Measurements from ENCODE around the gene EPN2.
"Not testable (repeated sequence)": the region's sequence is repeated elsewhere in the genome, so short reads cannot be mapped to it uniquely, and the experiment has no call there.

EPN2 gene

DNA sequence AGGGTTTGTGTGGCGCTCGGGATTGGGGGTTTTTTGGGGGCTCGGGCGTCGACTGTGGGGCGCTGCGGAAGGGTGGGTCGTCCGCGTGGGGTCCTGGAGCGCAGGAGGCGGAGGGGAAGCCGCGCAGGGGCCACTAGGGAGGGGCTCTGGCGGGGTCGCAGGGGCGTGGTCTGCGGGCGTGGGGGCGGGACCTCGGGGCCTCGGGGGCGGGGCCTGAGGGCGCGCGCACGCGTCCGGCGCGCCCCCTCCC lies at the start of gene EPN2:
Gene EPN2 (plus strand): TSS at position 228 of the 250 bp plus-strand sequence. CDS start 45,754 bp downstream, outside the sequence.
- CTCF ChIA-PET, POLR2A ChIA-PET: not testable (repeated sequence)
- DNase-seq (ENCODE audit: extremely low spot score), result peak; percentile 78

DNA sequence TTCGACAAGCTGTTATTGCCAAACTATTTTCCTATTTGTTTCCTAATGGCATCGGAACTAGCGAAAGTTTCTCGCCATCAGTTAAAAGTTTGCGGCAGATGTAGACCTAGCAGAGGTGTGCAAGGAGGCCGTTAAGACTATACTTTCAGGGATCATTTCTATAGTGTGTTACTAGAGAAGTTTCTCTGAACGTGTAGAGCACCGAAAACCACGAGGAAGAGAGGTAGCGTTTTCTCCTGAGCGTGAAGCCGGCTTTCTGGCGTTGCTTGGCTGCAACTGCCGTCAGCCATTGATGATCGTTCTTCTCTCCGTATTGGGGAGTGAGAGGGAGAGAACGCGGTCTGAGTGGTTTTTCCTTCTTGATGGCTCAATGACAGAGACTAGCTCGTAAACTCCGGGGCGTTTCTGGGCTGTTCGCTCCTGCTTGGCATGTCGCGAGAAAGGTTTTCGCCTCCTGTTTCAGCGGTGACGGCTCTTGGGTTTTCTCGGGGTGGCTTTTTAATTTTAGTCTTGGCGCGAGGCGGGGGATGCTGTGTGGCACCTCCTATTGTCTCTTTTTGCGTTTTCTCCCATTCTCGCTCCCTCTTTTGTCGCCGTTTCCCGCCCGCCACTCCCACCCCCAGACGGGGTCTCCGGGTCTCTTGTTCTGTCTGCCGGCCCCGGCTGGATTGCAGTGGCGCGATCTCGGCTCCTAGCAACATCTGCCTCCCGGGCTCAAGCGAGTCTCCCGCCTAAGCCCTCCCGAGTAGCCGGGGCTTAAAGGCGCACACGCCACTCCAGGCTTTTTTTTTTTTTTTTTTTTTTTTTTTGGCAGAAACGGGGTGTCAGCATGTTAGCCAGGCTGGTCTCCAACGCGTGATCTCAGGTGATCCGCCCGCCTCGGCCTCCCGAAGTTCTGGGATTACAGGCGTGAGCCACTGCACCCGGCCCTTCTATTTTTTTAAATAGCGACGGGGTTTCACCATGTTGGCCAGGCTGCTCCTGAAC lies 49.0 kb upstream of the EPN2 start:
- POLR2A ChIA-PET; DNase-seq (ENCODE audit: extremely low spot score); CTCF ChIA-PET: not testable (repeated sequence)

DNA sequence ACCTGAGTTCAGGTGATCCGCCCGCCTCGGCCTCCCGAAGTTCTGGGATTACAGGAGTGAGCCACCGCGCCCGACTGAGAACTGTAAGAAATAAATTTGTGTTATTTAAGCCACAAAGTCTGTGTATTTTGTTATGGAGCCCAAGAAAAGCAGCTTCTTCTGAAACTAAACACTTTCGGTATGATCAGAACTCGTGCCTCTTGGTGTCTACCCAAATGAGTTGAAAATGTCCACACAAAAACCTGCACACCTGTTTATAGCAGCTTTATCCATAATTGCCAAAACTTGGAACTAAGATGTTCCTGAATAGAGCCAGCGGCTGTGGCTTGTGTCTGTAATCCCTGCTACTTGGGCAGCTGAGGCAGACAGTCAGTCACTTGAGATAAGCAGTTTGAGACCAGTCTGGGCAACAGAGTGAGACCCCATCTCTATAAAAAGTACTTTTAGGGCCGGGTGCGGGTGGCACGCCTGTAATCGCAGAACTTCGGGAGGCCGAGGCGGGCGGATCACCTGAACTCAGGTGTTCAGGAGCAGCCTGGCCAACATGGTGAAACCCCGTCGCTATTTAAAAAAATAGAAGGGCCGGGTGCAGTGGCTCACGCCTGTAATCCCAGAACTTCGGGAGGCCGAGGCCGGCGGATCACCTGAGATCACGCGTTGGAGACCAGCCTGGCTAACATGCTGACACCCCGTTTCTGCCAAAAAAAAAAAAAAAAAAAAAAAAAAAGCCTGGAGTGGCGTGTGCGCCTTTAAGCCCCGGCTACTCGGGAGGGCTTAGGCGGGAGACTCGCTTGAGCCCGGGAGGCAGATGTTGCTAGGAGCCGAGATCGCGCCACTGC lies 48.1 kb upstream of the EPN2 start:
- POLR2A ChIA-PET; CTCF ChIA-PET; DNase-seq (ENCODE audit: extremely low spot score): not testable (repeated sequence)

DNA sequence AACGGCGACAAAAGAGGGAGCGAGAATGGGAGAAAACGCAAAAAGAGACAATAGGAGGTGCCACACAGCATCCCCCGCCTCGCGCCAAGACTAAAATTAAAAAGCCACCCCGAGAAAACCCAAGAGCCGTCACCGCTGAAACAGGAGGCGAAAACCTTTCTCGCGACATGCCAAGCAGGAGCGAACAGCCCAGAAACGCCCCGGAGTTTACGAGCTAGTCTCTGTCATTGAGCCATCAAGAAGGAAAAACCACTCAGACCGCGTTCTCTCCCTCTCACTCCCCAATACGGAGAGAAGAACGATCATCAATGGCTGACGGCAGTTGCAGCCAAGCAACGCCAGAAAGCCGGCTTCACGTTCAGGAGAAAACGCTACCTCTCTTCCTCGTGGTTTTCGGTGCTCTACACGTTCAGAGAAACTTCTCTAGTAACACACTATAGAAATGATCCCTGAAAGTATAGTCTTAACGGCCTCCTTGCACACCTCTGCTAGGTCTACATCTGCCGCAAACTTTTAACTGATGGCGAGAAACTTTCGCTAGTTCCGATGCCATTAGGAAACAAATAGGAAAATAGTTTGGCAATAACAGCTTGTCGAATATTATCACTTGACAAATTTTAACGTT lies 47.3 kb upstream of the EPN2 start:
- DNase-seq (ENCODE audit: extremely low spot score); POLR2A ChIA-PET; CTCF ChIA-PET: not testable (repeated sequence)

DNA sequence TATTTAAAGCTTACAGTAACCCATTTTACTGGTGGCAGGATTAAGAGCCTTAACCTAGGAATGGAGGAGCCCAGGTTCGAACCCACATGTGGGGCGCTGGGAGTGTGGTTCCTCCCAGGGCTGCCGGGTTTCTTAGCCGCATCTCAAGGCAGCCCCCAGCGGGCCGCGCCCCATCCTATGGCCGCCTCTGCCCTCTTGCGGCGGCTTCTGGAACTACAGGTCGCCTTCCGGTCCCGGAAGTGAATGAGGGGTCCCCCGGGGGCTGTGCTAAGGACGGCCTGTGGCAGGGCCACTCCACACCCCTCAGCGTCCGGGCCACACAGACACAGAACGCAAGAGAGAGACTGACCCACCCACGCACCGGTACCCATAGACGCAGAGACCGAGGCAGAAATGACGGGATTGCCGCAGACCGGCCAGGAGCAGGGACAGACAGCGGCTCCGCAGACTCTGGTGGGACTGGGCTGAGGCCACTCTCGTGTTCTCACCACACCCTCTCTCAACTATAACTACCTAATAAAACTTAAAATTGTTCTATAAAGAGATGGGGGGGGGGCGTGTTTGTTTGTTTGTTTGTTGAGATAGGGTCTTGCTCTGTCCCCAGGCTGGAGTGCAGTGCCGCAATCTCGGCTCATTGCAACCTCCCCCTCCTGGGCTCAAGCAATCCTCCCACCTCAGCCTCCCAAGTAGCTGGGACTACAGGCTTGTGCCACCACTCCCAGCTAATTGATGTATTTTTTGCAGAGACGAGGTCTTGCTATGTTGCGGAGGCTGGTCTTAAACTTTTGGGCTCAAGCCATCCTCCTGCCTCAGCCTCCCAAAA lies 40.6 kb upstream of the EPN2 start:
- POLR2A ChIA-PET, CTCF ChIA-PET: not testable (repeated sequence)

DNA sequence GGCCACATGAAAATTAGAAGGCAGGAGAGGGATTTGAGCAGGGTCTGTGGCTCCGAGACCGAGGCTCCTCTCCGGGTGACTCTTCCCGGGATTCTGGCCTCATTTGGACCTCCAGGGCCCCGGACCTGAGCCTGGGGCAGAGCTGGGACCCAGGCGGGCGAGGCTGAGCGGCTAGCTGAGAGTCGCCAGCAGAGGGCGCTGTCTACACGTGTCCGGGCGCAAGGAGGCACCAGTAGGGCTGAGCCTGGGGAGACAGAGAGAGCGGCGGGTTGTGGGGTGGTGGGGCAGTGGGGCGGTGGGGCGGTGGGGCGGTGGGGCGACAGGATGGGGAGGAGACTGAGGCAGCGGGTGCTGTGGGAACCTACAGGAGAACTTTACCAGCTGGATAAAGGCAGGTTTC lies 34.7 kb upstream of the EPN2 start:
- CTCF ChIA-PET; POLR2A ChIA-PET; DNase-seq (ENCODE audit: extremely low spot score): not testable (repeated sequence)

More for the DNA sequence above, 40.6 kb upstream of the EPN2 start:
- DNase-seq (ENCODE audit: extremely low spot score), result not testable (repeated sequence)

DNA sequence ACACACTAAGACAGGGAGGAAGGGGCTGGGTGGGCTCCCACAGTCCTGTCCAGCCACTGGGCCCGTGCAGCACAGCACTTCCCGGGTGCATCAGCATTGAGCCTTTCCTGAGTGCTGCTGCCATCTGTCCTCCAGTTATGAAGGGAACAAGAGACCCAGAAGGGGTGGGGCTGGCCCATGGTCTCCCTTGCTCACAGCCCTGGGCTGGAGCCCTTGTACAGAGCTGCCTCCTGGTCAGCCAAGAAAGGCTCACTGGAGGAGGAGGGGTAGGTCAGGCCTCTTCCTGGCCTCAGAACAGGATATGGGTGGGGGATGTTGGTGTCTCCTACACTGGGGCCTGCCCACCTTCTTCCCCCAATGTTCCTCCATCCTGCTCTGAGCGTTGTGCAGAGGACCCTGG lies 33.7 kb upstream of the EPN2 start:
- CTCF ChIA-PET; POLR2A ChIA-PET; DNase-seq (ENCODE audit: extremely low spot score): not testable (repeated sequence)

DNA sequence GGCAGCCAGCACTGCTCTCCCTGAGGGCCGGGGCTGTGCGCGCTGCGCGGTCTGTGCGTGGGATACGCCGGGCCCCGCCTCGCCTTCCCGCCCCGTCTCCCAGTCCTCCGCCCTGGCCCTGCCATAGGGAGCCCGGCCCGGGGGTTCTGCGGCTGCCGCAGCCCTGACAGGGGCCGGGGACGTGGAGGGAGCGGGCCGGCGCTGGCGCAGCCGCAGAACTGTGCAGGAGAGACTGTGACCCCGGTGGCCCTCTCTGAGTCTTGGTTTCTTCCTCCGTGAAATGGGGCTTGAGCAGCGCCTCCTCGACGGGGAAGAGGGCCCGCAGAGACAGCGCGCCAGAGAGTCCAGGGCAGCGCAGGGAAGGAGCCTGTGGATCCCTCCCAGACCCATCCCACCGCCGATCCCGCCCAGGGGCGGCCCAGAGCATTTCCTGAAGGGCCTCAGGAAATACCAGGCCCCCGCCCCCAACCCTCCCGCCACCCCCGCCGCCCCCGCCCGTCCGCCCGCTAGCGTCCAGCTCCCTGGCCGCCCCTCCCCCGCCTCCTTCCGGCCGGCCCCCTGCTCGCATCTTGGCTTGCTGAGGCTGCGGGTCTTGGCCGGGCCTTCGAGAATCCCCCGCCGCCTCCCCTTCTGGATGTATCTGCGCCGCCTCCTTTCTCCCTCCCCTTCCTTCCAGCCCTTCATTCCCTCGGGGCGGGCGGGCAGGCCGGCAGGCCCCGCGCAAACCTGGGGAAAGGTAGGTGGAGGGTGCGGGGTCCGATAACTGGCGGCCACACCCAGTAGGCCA lies 21.9 kb upstream of the EPN2 start:
- POLR2A ChIA-PET; CTCF ChIA-PET; DNase-seq (ENCODE audit: extremely low spot score): not testable (repeated sequence)

DNA sequence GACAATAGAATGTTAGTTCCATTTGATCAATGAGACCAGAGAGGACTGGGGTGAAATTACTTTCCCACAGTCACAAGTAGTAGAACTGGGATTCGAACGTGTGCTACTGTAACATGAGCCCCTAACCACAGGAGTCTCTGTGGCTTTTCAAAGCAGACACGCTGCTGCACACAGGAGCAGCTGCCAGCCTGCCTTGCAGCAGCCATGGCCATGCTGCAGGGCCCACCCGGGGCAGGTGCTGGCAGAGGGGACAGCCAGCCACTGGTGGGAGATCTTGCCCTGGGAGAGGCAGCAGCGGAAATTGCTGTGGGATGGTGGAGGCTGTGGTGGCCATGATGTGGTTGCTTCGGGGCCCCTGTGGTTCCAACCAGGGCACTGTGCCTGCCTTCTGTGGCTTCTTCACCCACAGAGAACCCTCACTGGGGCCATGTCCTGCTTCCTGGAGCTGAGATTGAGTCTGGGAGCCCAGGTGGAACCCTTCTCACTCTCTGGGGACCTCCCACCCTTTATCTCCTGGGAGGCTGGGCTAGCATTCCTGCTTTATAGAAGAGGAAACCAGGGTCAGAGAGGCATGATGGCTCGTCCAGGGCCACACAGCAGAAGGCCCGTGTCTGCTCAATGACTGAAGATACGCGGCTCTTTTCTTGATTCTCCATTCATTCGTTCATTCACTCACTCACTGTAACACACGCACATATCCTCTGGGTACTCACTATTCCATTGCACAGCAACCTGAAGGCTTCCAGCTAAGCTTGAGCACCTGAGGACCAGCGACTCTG lies 20.8 kb upstream of the EPN2 start:
- DNase-seq (ENCODE audit: extremely low spot score); POLR2A ChIA-PET; CTCF ChIA-PET: not testable (repeated sequence)

DNA sequence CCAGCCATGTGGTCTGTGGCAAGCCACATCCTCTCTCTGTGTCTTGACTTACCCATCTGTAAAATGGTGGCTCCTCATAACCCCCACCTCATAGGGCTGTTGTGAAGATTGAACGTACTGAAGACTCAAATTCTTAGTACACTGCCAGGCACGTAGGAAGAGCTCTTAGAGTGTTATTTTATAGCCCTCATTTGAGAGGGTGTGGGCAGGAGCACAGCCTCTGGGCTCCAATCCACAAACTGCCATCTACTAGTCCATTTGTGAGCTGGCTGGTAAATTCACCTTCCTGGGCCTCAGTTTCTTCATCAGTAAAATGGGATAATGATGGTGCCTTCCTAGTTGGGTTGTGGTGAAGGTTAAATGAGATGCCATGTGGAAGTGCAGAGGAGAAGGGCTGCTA lies 18.3 kb upstream of the EPN2 start:
- CTCF ChIA-PET; POLR2A ChIA-PET; DNase-seq (ENCODE audit: extremely low spot score): not testable (repeated sequence)

DNA sequence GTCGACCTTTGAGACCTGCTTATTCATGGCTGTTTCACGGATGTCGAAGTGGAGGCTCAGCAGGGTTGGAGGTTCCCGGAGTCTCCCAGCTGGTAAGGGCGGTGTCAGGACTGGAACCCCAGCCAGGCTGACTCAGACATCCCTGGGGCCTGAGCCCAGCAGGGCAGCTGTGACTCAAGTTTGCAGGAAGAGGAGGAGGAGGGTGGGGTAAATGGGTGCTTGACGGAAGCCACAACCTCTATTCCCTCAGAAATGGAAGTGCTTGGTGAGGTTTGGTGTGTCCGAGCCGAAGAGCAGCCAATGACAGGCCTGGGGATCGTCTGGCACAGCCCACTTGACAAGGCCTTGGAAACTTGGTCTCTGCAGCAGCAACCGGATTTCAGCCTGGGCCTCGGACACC lies 17.8 kb upstream of the EPN2 start:
- POLR2A ChIA-PET; CTCF ChIA-PET; DNase-seq (ENCODE audit: extremely low spot score): not testable (repeated sequence)

DNA sequence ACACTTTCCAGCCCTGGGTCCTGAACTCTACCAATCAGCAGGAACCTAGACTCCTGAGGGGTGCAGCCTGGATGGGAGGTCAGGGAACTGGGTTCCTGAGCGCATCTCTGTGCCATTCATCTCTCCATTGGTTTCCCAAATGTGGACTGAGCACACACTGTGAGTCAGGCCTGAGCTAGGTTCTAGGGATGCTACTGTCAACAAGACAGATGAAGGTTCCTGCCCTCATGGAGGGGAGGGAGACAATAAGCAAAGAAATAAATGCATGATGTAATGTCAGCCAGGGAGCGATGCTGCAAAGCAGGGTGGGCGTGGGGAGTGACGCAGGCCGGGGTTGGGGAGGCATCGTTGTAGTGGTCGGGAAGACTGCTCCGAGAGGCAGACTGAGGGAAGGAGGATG lies 17.0 kb upstream of the EPN2 start:
- CTCF ChIA-PET; DNase-seq (ENCODE audit: extremely low spot score); POLR2A ChIA-PET: not testable (repeated sequence)

DNA sequence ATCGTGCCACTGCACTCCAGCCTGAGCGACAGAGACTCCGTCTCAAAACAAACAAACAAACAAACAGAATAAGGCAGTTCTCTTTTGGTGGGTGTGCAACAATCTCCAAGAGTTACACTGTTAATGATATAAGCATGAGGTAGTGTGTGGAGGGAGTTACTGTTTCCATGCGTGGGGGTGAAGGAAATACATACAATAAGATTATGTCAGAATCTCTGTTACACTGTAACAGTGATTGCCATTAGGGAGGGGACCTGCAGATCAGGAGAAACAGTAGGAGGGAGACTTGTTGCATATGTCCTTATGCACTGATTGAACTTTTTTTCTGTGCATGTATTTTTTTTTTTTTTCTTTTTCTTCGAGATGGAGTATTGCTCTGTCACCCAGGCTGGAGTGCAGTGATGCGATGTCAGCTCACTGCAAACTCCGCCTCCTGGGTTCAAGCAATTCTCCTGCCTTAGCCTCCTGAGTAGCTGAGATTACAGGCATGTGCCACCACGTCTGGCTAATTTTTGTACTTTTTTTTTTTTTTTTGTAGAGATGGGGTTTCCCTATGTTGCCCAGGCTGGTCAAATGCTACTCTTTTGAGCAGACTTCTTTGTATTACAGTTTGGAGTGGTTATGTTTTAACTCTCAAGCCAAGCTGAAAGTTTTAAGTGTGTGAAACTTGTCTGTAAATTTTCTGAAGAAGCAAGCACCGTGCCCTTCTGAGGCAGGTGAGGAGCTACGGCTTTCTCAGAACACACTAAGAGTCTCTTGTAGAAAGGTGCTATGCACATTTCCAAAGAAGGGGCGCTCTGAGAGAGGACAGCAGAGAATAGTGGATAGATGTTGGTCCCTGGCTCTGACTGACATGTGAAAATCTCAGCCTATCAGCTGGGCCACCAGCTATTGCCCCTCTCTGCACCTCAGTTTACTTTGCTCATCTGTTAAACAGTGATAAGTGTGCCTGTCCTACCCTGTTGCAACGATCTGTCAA lies 10.3 kb upstream of the EPN2 start:
- POLR2A ChIA-PET; DNase-seq (ENCODE audit: extremely low spot score): not testable (repeated sequence)

DNA sequence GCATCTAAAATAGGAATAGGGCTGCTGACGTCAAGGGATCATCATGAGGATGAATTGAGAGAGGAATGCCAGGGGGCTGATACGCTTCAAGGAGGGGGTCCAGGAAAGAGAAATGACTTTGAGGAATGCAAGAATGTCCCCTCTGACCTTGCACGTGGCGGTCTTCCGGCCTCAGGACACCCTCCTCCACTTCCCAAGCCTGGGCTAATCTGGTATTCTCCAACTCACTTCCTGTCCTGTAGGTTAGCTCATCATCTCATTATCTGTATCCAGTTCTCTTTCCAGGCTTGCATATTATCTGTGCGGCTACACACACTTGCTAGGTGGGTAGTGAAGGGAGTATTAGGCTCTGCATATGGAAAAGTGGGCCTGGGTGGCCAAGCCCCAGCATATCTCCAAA lies 2.5 kb upstream of the EPN2 start:
- POLR2A ChIA-PET; DNase-seq (ENCODE audit: extremely low spot score); CTCF ChIA-PET: not testable (repeated sequence)

More for the DNA sequence above, 10.3 kb upstream of the EPN2 start:
- CTCF ChIA-PET, result not testable (repeated sequence)

DNA sequence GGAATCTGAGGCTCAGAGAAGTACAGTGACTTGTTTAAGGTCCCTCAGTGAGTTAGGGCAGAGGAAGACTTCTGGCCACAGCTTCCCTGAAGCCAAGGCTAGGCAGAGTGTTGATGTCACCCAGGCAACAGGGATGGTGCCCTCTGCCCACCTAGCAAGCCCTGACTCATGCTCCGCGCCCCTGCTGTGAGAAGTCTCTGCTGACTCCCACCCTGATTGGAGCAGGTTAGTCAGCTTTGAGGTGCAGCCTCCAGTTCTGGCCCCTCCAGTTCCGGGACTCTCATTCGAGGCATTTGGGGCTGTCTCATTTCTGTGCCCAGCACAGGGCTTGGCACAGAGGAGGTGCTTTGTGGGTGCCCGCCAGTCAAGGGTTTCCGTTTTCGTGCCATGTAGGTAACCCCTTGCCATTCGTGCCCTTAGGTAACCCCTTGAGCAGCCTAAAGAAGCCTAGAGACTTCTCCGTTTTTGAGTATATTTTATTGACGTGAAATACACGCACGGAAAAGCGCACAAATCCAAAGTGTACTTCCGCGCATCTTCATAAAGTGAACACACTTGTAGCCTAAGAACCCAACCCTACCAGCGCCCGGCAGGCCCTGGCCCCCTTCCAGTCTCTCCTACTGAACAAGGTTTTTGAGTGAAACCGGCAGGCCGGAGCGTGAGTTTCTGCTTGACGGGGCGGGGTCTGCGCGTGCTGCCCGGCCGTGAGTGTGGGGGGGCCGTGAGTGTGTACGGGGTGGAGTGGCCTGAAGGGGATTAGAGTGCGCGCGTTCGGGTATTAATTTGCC lies 621 bp upstream of the EPN2 start:
- POLR2A ChIA-PET; CTCF ChIA-PET; DNase-seq (ENCODE audit: extremely low spot score): not testable (repeated sequence)

All from GM10248 (cell line).